Activated CD4-positive, alpha-beta T cell treated with anti-CD3 and anti-CD28 coated beads for 1 hour (primary cell): Measurements from ENCODE around the gene DPP8.
"Not testable (repeated sequence)": the region's sequence is repeated elsewhere in the genome, so short reads cannot be mapped to it uniquely, and the experiment has no call there.

Source experiments
- DNase-seq: peaks from one replicate; pipeline ENCODE4 v3.0.0-alpha.2; 2020

DPP8 gene

GRCh38 chr15:65516997-65517865 is at the start of gene DPP8:
Gene DPP8 (minus strand): TSS chr15:65517689. CDS start chr15:65512553, 5,136 bp downstream.
- DNase-seq: peak; percentile 90

DNA sequence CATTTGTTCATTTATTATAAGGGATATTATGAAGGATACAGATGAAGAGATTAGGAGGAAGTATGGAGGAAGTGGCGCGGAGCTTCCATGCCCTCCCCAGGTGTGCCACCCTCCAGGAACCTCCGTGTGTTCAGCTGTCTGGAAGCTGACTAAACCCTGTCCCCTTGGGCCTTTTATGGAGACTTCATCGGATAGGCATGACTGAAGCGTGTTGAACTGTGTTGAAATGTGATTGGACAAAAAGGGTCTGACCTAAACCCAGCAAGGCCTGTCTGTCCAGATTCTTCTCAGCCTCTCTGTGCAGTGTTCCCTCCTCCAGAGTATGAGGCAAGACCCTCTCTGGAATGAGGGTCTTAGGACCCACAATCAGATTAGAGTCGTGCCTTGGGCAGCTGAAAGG is 44.4 kb upstream of the DPP8 start:
- no peak for DNase-seq

- no peak for DNase-seq
Measured at GRCh38 chr15:65559941-65560340, 42.5 kb upstream of the DPP8 start.

DNA sequence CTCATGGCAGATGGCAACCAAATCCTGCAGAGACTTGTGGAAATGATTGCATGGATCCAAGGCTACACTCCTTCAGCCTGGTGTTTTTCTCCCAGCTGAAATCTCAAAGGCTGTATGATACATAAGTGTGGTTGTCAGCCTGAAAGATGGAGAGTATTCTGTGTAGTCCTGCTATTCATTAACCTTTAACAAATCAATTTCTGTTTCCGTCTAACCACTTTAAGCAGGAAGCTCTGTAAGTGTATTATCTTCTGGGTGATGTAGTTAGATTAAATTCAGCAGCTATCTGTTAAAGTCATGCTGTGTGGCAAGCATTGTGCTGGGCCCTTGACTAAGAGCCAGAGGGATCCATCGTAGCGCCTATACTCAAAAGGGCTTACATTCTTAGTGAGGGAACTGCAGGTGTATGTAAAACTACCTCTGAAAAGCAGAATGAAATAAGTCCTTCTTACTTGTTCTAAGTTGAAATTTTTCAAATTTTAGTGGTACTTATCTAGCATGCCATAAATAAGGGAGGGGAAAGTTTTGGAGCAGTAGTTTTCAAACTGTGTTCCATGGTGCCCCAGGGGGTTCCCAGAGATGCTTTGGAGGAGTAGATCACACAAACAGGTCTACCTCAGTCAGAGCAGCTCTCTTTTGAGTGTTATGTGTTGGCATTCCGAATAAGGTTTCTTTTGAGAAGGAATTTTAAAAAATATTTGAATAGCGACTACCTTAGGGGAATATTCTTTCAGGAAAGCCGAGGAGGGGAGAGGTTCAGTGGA is 41.7 kb upstream of the DPP8 start:
- DNase-seq: no peak

DNA sequence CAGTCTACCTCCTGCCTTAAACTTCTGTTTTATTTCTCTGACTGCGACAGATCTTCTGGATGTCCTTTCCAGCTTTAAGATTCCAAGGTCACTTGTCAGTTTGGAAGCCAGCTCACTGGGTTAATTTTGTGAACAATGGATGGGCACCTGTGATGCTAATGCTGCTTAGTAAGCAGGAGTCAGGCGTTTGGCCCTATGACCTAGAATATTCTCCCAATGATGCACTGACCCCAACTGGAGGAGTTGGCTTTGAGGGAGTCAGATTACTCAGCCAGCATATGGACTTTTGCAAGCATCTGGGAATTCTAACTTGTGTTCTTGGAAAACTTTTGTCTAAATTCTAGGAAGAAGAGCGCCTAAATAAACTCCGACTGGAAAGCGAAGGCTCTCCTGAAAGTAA is 40.8 kb upstream of the DPP8 start:
- DNase-seq: no peak

DNA sequence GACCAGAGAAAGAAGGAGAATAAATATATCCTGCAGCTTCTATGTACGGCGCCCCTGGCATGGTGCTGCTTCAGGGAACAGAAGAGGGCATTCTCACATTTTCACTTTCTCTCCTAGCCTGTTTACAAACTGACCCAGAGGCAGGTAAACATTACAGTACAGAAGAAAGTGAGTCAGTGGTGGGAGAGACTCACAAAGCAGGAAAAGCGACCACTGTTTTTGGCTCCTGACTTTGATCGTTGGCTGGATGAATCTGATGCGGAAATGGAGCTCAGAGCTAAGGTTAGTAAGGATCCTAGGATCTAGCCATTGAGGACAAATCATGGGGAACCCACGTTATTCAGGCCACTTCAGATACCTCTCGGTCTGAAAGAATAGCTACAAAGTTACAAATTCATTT is 39.1 kb upstream of the DPP8 start:
- no peak for DNase-seq

- no peak for DNase-seq
Measured at GRCh38 chr15:65553691-65554090, 36.2 kb upstream of the DPP8 start.

DNA sequence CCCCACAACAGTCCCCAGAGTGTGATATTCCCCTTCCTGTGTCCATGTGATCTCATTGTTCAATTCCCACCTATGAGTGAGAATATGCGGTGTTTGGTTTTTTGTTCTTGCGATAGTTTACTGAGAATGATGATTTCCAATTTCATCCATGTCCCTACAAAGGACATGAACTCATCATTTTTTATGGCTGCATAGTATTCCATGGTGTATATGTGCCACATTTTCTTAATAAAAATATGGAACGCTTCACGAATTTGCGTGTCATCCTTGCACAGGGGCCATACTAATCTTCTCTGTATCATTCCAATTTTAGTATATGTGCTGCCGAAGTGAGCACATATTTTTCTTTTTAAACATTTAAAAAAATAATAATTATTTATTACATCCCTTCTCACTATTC is 35.4 kb upstream of the DPP8 start:
- not testable (repeated sequence) for DNase-seq

DNA sequence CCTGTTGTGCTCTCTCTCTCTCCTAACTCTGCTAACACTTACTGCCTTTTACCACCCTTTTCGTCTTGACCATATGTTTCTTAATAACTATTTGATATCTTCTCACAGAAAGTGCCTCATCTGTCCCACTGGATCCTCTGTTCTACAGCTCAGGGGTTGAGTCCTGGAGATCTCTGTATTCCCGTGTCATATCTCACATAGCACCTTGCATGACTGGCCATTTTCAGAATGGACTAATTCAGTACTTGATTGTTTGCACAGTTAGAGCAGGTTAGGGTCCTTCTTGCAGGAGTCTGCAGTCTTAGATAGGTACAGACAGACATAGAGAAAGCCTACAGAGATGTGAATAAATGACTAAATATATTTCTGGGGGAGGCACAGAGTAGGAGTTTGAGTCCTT is 33.7 kb upstream of the DPP8 start:
- no peak for DNase-seq

DNA sequence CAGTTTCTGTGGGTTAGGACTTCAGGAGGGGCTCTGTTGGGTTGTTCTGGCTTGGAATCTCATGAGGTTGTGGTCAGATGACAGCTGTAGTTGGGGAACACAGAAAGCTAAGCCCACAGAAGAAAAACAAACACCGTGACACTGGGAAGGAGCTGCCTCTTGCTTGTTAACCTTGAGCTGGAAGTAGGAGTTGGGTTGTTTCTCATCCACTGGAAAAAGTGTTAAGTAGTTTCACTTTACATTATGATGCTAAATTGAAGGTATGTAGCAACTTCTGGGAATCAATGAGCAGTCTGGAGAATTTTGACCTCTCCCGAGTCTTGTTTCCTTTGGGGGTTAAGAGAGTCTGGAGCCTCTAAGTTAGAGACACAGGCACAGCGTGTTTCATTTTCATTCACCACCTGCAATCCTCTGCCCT is 33.2 kb upstream of the DPP8 start:
- no peak for DNase-seq

DNA sequence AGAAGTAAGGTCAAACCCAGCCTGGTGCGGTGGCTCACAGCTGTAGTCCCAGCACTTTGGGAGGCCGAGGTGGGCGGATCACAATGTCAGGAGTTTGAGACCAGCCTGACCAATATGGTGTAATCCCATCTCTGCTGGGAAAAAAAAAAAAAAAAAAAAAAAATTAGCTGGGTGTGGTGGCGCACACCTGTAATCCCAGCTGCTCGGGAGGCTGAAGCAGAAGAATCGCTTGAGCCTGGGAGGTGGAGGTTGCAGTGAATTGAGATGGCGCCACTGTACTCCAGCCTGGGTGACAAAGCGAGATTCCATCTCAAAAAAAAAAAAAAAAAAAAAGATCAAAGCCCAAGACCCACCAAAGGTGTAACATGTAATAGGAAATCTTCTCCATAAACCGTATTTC is 31.8 kb upstream of the DPP8 start:
- DNase-seq: not testable (repeated sequence)

- DNase-seq: no peak
Measured at GRCh38 chr15:65547841-65548240, 30.4 kb upstream of the DPP8 start.

DNA sequence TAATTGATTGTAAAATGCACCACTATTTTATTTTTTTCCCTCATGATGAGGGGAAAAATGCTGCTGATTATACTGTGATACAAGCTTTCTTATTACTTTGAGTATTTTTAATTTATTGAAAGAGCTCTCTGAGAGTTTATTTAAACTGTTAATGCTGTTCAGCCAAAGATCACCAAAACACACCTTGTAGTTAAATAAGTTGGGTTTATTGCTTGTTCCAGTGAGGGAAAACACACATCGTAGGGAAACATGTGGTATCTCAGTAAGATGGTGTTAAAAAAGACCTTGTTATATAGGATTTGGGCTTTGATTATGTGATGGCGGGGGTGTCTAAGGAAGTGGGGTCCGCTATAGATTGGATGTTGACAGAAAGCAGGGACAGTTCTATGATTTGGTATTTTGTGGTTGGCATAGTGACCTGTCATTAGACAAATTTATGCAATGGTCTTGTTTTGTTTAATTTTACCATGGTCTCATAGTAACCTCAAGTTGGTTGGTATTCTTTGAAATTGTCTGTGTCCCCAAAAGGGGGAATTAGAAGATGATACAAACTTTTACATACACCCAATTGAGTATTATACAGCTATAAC is 23.8 kb upstream of the DPP8 start:
- no peak for DNase-seq

GRCh38 chr15:65540314-65540713 is 22.8 kb upstream of the DPP8 start:
- no peak for DNase-seq

- DNase-seq: no peak
Measured at GRCh38 chr15:65535192-65535591, 17.7 kb upstream of the DPP8 start.

DNA sequence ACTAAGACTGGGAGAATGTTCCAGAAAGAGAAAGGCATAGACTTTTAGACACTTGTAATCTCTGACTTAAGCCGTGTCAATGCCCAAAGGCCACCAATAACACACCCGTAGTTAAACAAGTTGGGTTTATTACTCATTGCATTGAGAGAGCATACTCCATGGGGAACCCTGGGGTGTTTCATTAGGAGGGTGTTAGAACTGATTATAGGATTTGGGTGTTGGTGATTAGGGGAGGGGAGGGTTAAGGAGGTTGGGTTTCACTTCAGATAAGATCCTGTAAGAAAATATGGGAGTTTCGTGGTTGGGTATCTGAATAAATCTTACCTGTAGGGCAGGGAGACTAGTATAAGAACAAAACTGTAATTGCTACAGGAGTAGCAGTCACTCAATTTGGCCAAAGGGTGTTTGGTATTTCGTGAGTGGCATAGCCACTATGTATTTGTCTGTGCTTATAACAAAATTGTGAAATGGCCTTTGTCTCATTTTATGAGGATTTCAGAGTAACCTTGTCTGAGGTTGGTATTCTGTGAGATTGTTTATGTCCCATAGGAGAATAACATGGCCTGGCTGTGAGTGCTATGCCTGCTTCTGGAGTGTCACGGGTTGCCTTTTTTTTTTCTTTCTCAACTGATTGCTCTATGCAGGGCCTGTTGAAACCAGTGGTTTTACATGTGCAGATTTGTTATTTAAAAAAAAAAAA is 15.7 kb upstream of the DPP8 start:
- no peak for DNase-seq

- DNase-seq: no peak
Measured at GRCh38 chr15:65532738-65533051, 15.2 kb upstream of the DPP8 start.

DNA sequence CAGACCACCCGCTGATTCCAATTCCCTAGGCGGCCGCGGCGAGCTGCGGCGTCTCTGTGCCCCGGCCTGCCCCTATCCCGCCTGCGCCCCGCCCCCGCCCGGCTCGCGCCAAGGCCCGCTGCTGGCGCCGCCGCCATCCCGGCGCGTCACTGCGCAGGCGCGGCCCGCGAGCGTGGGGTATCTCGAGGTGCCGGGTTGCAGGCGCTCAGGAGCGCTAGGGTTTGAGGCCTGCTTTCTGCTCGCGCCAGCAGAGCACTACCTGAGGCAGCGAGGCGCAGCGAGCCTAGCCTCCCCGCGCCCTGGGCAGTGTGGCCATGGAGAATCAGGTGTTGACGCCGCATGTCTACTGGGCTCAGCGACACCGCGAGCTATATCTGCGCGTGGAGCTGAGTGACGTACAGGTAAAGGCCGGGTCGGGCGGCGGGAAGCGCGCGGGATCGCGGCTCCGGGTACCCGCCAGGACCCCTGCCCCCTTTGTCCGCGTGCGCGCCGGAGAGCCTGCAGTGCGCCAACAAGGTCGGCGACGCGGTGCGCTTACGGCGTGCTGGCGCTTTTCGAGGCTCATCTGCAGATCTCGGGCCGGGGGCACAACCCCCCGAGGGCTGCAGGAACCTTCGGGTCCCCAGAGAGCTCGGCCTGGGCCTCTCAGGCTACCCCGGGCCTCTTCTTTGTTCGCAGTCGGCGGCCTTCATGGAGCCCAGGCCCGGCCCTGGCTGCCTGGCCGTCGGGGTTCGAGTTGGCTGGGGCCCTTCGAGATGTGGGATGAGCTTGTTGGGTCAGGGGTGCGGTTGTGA is 13.0 kb upstream of the DPP8 start, which contains the start of gene HACD3:
HACD3 (plus strand) TSS at position 146 of the 794 bp plus-strand sequence; CDS start at position 315, 169 bp downstream.
- DNase-seq: peak; percentile 82

GRCh38 chr15:65529762-65530317 is 12.4 kb upstream of the DPP8 start:
- DNase-seq: no peak

DNA sequence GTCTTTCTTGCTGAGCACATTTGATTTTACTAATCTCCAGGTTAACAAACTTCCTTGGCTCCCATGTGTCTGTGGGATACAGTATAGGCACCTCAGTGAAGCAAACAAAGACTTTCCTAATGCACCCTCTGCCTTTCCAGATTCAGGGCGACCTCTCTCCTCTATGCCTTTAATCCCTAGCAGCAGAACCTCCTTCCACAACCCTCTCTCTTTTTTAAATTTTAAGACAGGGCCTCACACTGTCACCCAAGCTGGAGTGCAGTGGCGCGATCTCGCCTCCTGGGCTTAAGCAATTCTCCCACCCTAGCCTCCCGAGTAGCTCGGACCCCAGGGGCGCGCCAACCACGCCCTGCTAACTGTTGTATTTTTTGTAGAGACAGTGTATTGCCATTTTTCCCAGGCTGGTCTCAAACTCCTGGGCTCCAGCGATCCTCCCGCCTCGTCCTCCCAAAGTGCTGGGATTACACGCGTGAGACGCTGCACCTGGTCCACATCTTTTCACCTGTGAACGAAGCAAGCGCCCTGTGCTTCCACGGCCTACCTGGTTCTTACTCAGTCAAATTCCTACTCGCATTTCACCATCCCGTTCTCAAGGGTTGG is 11.1 kb upstream of the DPP8 start:
- DNase-seq: no peak

DNA sequence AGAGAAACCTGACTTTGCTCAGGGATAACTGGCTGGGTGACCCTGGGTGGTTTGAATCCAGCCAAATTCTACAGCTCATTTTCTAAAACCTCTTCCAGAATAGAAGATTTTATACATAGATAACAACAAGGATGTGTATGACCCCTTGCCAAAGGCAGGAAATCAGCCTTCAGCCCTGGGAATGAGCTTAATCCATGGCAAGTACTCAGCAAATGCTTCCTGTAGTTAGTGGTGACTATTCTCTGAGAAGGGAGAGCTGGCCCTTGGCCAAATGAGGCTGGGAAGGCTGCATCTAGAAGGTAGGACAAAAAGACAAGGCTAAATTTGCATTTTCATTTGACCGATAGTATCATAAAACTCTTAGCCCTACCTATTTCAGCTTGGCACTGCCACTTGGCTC is 8.1 kb upstream of the DPP8 start:
- no peak for DNase-seq

DNA sequence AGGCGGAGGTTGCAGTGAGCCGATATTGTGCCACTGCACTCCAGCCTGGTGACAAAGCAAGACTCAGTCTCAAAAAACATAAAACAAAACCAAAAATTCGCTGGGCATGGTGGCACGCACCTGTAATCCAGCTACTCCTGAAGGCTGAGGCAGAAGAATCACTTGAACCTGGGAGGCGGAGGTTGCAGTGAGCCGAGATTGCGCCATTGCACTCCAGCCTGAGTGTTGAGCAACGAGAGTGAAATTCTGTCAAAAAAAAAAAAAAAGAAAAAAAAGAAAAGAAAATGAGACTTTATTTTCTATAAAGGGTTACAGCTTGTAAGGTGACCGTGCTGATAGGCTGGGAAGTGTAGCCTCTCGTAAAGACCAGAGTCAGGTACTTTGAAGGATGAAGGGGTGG is 6.7 kb upstream of the DPP8 start:
- no peak for DNase-seq
